GM21515 (cell line): ENCODE measurements around the gene ESYT2.

Source experiments
- ATAC-seq: cut with Tn5 transposase; IDR thresholded peaks from one replicate; pipeline ENCODE4 v1.9.1; 2021; ENCODE audit not compliant: unreplicated experiment

The ESYT2 gene

GRCh38 chr7:158828133-158829020, 932 bp downstream of the ESYT2 start:
- ATAC-seq, result peak; percentile 0

- no peak for ATAC-seq
Measured at GRCh38 chr7:158827411-158828132, 1.7 kb downstream of the ESYT2 start.

- ATAC-seq, result no peak
Measured at GRCh38 chr7:158825628-158826289, 3.5 kb downstream of the ESYT2 start.

- peak; percentile 70 for ATAC-seq
Measured at GRCh38 chr7:158824028-158824427, 5.3 kb downstream of the ESYT2 start.

- ATAC-seq, result no peak
Measured at GRCh38 chr7:158821171-158822031, 7.9 kb downstream of the ESYT2 start.

GRCh38 chr7:158820656-158821055, 8.7 kb downstream of the ESYT2 start:
- ATAC-seq, result no peak

- no peak for ATAC-seq
Measured at GRCh38 chr7:158819571-158820203, 9.6 kb downstream of the ESYT2 start.

GRCh38 chr7:158818325-158819213, 10.7 kb downstream of the ESYT2 start:
- peak; percentile 91 for ATAC-seq

GRCh38 chr7:158816995-158817394, 12.3 kb downstream of the ESYT2 start:
- no peak for ATAC-seq

- no peak for ATAC-seq
Measured at GRCh38 chr7:158816271-158816670, 13.0 kb downstream of the ESYT2 start.

- ATAC-seq, result no peak
Measured at GRCh38 chr7:158815800-158816128, 13.5 kb downstream of the ESYT2 start.

- ATAC-seq, result no peak
Measured at GRCh38 chr7:158815083-158815799, 14.1 kb downstream of the ESYT2 start.

GRCh38 chr7:158814637-158815036, 14.7 kb downstream of the ESYT2 start:
- no peak for ATAC-seq

GRCh38 chr7:158812684-158813083, 16.6 kb downstream of the ESYT2 start:
- ATAC-seq, result no peak

GRCh38 chr7:158811894-158812293, 17.4 kb downstream of the ESYT2 start:
- no peak for ATAC-seq

- ATAC-seq, result no peak
Measured at GRCh38 chr7:158811461-158811860, 17.8 kb downstream of the ESYT2 start.

- ATAC-seq, result no peak
Measured at GRCh38 chr7:158810846-158811245, 18.5 kb downstream of the ESYT2 start.

- ATAC-seq, result peak; percentile 78
Measured at GRCh38 chr7:158809596-158809995, 19.7 kb downstream of the ESYT2 start.

GRCh38 chr7:158808126-158808525, 21.2 kb downstream of the ESYT2 start:
- no peak for ATAC-seq
